ENCODE data around the gene SIL1.
"Not testable (repeated sequence)": the region's sequence is repeated elsewhere in the genome, so short reads cannot be mapped to it uniquely, and the experiment has no call there.

Gene SIL1

DNA sequence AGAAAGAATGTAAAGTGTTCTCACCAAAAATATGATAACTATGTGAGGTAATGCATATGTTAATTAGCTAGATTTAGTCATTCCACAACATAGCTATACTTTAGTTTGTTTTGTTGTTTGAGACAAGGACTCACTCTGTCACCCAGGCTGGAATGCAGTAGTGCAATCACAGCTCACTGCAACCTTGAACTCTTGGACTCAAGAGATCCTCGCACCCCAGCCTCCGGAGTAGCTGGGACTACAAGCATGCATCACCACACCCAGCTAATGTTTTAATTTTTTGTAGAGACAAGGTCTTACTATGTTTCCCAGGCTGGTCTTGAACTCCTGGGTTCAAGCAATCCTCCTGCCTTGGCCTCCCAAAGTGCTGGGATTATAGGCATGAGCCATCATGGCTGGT lies 124.2 kb downstream of the SIL1 start:
- not testable (repeated sequence) for DNase-seq (ENCODE audit: low read depth in 2 of 2)

DNA sequence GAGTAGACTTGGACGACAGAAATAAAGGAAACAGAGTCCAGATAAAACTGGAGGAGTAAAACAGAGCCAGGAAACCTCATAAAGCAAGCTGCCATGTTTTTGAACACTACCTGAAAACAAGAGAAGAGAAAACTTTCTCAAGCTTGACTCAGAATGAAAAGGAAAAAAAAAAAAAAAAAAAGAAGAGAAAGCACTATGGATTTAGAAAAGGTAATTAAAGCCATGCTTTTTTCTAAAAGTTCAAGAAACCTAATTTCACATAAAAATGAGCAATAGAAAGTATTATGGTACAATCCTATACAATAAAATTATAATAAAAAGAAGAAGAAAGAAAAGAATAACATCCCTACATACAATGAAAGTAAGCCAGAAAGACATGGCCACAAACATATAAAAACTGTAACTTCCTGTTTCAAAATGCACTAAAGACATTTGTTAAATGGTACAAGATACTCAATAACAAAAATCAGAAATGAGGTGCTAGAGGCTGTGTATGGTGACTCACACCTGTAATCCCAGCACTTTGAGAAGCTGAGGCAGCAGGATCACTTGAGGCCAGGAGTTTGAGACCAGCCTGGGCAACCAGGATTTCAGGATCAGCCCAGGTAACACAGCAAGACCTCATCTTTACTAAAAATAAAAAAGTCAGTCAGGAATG lies 129.5 kb downstream of the SIL1 start:
- no peak for DNase-seq (ENCODE audit: low read depth in 2 of 2)

DNA sequence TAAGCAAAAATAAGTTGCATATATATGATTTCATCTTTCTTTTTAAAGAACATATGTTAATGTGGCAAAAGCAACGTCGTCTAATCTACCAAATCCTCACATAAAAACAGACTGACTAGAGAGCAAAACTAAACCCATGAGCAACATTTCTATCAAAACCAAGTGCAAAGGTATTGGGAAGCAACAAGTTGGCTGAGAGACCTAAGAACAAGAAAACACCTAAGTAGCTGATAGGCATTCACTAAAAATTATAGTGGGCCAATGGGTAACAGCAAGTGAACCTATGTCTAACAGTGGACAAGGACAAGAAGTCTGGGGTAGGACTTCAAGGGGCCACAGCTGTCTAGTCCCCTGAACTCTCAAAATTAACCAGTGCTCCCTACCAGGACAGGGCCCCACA lies 130.1 kb downstream of the SIL1 start:
- no peak for DNase-seq (ENCODE audit: low read depth in 2 of 2)

DNA sequence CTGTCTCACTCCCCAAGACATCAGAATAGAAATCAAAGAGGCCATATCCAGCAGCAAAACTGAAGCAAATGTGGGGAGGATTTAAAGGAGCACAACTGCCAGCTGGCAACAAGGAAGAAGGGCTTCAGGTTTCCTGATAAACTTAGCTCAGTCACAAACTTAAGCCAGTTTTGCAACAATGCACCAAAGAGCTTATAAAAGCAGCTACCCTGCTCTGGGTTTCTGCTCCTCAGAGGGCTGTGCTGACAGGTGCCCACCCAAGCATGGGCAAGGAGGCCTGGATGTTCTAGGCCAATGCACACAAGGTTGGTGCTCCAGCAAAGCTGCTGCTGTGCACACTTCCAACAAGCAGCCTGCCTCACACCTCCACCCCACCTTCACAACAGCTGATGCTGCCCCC lies 132.9 kb downstream of the SIL1 start:
- DNase-seq (ENCODE audit: low read depth in 2 of 2), result no peak

DNA sequence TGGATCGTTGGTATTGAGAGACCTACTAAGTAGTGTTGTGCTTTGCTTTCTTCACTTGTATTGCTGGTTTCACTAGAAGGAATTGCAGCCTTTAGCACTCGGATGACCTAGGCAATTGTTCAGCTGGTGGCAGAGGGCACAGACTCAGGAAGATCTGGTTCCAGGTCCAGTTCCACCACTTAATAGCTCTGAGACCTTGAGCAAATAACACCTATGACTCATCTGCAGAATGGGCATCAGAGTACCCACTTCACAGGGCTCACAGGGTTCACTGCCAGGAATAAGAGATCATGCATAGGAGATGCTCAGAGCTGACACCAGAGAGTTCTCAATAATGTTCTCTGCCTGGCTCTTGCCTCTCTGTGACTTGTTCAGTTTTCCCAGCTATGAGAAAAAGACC lies 133.6 kb downstream of the SIL1 start:
- DNase-seq (ENCODE audit: low read depth in 2 of 2), result no peak

GRCh38 chr5:139063664-139064054 lies 134.5 kb downstream of the SIL1 start:
- no peak for DNase-seq (ENCODE audit: low read depth in 2 of 2)

GRCh38 chr5:139062910-139063663 lies 135.1 kb downstream of the SIL1 start:
- no peak for DNase-seq (ENCODE audit: low read depth in 2 of 2)

GRCh38 chr5:139061856-139062255 lies 136.3 kb downstream of the SIL1 start:
- no peak for DNase-seq (ENCODE audit: low read depth in 2 of 2)

- no peak for DNase-seq (ENCODE audit: low read depth in 2 of 2)
Observed at GRCh38 chr5:139061274-139061673, 136.9 kb downstream of the SIL1 start.

DNA sequence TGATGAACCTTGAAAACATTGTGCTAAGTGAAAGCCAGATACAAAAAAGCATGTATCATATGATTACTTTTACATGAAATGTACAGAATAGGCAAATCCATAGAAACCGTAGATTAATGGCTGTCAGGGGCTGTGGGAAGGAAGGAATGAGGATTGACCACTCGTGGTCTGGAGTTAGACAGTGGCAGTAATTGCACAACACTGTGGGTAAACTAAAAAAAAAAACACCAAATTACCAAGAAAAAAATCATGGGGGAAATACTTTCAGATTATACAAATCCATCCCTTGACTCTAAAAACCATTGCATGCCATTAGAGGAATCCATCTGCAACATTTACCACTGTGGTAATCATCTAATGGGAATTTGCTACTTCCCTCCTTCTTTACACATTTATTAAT lies 140.0 kb downstream of the SIL1 start:
- no peak for DNase-seq (ENCODE audit: low read depth in 2 of 2)

DNA sequence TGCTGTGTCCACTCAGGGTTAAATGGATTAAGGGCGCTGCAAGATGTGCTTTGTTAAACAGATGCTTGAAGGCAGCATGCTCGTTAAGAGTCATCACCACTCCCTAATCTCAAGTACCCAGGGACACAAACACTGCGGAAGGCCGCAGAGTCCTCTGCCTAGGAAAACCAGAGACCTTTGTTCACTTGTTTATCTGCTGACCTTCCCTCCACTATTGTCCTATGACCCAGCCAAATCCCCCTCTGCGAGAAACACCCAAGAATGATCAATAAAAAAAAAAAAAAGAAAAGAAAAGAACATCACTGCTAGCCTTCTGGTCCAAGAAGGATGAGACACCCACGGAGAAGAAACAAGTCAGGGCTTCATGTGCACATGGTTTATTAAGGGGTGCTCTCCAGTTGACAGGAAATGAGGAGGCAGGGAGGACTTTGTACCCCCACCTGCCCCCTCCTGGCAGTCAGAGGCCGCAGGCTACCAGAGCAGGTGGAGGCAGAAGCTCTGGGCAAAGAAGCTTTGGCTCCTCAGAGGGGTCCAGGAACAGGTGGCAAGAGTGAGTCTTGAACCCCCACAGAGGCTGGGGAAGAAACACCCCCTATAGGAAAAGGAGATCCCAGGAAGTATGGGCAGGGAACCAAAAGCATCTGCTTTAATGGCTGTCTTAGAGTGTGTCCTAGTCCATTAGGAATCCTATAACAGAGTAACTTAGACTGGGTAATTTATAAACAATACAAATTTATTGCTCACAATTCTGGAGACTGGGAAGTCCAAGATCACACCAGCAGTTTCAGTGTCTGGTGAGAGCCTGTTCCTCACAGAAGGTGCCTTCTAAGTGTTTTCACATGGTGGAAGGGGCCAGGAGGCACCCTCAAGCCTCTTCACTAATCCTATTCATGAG lies 140.9 kb downstream of the SIL1 start:
- DNase-seq (ENCODE audit: low read depth in 2 of 2), result not testable (repeated sequence)

DNA sequence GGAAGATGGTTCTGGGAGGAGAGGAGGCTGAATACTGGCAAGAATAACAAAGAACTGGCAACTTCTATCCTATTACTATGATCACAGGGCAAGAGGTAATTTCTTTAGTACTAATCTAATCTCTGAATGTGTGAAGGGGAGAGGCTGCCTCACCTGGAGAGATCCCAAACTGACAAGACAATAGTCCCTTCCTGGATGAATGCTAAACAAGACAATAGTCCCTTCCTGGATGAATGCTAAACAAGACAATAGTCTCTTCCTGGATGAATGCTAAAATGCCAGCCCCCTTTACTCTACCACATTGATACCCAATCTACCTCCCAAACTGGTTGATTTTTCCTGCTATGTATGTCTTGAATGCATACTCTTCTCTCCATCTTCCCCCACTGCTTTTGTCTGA lies 145.2 kb downstream of the SIL1 start:
- no peak for DNase-seq (ENCODE audit: low read depth in 2 of 2)

GRCh38 chr5:139051392-139051791 lies 146.8 kb downstream of the SIL1 start:
- DNase-seq (ENCODE audit: low read depth in 2 of 2), result no peak

- no peak for DNase-seq (ENCODE audit: low read depth in 2 of 2)
Observed at GRCh38 chr5:139050432-139050831, 147.7 kb downstream of the SIL1 start.

DNA sequence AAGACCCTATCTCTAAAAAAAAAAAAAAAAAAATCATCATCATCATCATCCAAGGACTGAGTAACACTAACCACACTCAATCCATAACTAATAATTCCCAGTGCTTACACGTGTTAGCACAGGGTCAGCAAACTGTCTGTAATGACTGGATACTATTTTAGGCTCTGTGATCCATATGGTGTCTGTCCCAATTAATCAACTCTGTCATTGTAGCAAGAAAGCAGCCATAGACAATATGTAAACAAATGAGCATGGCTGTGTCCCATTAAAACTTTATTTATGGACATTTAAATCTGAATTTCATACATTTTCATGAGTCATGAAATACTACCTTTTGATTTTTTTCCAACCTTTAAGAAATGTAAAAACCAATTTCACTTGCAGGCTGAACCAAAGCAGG lies 148.4 kb downstream of the SIL1 start:
- DNase-seq (ENCODE audit: low read depth in 2 of 2), result no peak

DNA sequence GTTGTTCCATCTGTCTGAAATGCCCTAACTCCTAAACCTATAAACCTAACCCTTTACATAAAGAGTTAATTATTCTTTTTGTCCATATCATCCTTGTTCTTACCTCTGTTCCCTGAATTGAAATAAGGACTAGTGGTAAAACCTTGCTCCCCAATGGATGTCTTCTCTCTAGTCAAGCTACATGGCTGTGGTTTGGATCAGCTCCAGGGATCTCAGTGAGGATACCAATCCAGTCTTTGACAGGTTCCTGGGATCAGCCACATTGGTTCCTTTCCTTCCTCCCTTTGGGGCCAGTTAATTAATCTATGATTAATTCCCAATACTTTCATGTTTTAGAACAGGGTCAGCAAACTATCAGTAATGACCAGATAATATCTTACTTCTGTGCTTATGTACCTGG lies 151.6 kb downstream of the SIL1 start:
- no peak for DNase-seq (ENCODE audit: low read depth in 2 of 2)

- DNase-seq (ENCODE audit: low read depth in 2 of 2), result no peak
Observed at GRCh38 chr5:139043157-139043905, 154.8 kb downstream of the SIL1 start.

DNA sequence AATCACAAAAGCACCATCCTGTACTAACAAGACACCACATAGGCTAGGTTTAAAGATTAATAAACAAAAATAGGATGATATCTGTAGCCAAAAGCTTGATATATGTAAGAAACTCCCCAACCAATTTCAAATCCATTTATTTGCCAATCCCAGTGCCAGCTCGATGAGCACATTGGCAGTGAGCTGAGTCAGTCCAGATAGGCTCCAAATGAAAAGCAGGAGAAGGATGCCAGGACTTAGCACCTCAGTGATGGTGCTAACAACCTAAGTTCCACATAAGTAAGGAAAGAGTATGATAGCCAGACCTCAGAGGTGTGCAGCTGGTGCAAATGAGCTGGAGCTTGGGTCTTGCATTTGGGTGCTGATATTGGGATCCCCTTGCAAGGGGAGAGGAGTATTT lies 158.1 kb downstream of the SIL1 start:
- DNase-seq (ENCODE audit: low read depth in 2 of 2), result no peak

- no peak for DNase-seq (ENCODE audit: low read depth in 2 of 2)
Observed at GRCh38 chr5:139038613-139039305, 159.4 kb downstream of the SIL1 start.

DNA sequence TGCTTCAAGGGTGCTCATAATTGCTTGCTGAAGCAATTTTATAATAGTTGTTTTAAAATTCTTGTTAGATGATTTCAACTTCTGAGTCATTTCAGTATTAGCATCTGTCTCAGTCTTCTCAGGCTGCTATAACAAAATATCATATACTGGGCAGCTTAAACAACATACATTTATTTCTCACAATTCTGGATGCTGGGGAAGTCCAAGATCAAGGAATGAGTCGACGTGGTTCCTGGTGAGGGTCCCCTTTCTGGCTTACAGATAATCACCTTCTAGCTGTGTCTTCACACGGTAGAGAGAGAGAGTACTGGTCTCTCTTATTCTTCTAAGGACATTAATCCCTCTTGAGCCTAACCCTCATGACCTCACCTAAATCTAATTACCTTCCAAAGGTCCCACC lies 160.4 kb downstream of the SIL1 start:
- no peak for DNase-seq (ENCODE audit: low read depth in 2 of 2)

DNA sequence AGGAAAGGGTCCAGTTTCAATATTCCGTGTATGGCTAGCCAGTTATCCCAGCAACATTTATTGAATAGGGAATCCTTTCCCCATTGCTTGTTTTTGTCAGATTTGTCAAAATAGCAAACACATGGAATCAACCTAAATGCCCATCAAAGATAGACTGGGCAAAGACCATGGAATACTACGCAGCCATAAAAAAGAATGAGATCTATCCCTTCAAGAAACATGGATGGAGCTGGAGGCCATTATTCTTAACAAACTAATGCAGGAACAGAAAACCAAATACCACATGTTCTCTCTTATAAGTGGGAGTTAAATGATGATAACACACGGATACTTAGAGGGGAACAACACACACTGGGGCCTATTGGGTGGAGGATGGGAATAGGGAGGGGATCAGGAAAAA lies 161.8 kb downstream of the SIL1 start:
- DNase-seq (ENCODE audit: low read depth in 2 of 2), result not testable (repeated sequence)
